ENCODE results near the gene LGALS4. TPM values are rescaled to one million over a fixed set of nuclear protein-coding genes. Genes with fewer than 3 reads are reported as not detected.
A peak's percentile ranks its signal among the peaks of the same experiment; 100 is the strongest.

The LGALS4 gene
- total RNA-seq, 1 donor from 2014 or later, result 4.2 TPM

- intact Hi-C loops (cut with DNase I), result no loop called here
- peak; percentile 81 to 91 for ATAC-seq
- H3K27me3 ChIP-seq (ENCODE audit: low read depth), result no peaks in the 10 kb centered on the region
- H3K36me3 ChIP-seq, result peaks cover 36% of the 10 kb centered on the region
- peak within 1 kb of the TSS; percentile 100 for H3K27ac ChIP-seq
- peaks cover 42% of the 10 kb centered on the region for H3K4me1 ChIP-seq
- peak; percentile 54 for TF ChIP-seq CTCF (IDR thresholded peaks at IDR 0.05)
- H3K9me3 ChIP-seq, result no peaks in the 10 kb centered on the region
- DNase-seq, result peak; percentile 99
- H3K4me3 ChIP-seq, result peak within 1 kb of the TSS; percentile 83
Observed at GRCh38 chr19:38849860-38850435, 37.2 kb upstream of the LGALS4 start, which contains the start of gene HNRNPL. Gene HNRNPL (minus strand): TSS chr19:38849986. CDS start chr19:38849966, 20 bp downstream.

- intact Hi-C loops (cut with DNase I), result no loop called here
- peaks cover 42% of the 10 kb centered on the region for H3K4me1 ChIP-seq
Observed at GRCh38 chr19:38849147-38849859, 36.6 kb upstream of the LGALS4 start.

GRCh38 chr19:38848299-38849146 lies 35.8 kb upstream of the LGALS4 start:
- ATAC-seq (no peak), DNase-seq (no peak)
- Histone ChIP-seq H3K9me3 (no peaks in the 10 kb centered on the region), H3K4me1 (peaks cover 50% of the 10 kb centered on the region), H3K4me3 (peak overlapping the region; percentile 83), H3K27ac (peak overlapping the region; percentile 100), H3K27me3 (ENCODE audit: low read depth) (no peaks in the 10 kb centered on the region), H3K36me3 (peaks cover 50% of the 10 kb centered on the region)
- TF ChIP-seq CTCF (IDR thresholded peaks at IDR 0.05), result no peak
- intact Hi-C loops (cut with DNase I), result no loop called here

More at GRCh38 chr19:38849147-38849859, 36.6 kb upstream of the LGALS4 start:
- Histone ChIP-seq H3K4me3 (peak overlapping the region; percentile 83), H3K36me3 (peaks cover 43% of the 10 kb centered on the region), H3K27me3 (ENCODE audit: low read depth) (no peaks in the 10 kb centered on the region), H3K9me3 (no peaks in the 10 kb centered on the region), H3K27ac (peak overlapping the region; percentile 100)
- ATAC-seq, result peak; percentile 70 to 76
- DNase-seq, result peak; percentile 98
- TF ChIP-seq CTCF (IDR thresholded peaks at IDR 0.05), result no peak

GRCh38 chr19:38846097-38846496 lies 33.4 kb upstream of the LGALS4 start:
- Histone ChIP-seq H3K36me3 (peaks cover 75% of the 10 kb centered on the region), H3K9me3 (no peaks in the 10 kb centered on the region), H3K27me3 (ENCODE audit: low read depth) (no peaks in the 10 kb centered on the region), H3K4me1 (peaks cover 51% of the 10 kb centered on the region), H3K27ac (no peak overlapping the region), H3K4me3 (no peak overlapping the region)
- ATAC-seq (no peak), DNase-seq (no peak)
- TF ChIP-seq CTCF (IDR thresholded peaks at IDR 0.05), result no peak
- intact Hi-C loops (cut with DNase I), result no loop called here

- peaks cover 81% of the 10 kb centered on the region for H3K36me3 ChIP-seq
- H3K9me3 ChIP-seq, result no peaks in the 10 kb centered on the region
- DNase-seq (no peak), ATAC-seq (no peak)
- no peak overlapping the region for H3K27ac ChIP-seq
- no peak overlapping the region for H3K4me3 ChIP-seq
- TF ChIP-seq CTCF (IDR thresholded peaks at IDR 0.05), result no peak
- intact Hi-C loops (cut with DNase I), result no loop called here
- H3K27me3 ChIP-seq (ENCODE audit: low read depth), result no peaks in the 10 kb centered on the region
- H3K4me1 ChIP-seq, result peaks cover 53% of the 10 kb centered on the region
Observed at GRCh38 chr19:38845374-38846024, 32.8 kb upstream of the LGALS4 start.

Data from lower lobe of right lung (tissue), 2 donors.